HepG2 (cell line): Measurements from ENCODE around the gene BHLHE23. TPM values are rescaled to one million over a fixed set of nuclear protein-coding genes. Genes with fewer than 3 reads are reported as not detected.
A peak's percentile ranks its signal among the peaks of the same experiment; 100 is the strongest.

ENCODE experiments used
- AGO1 ChIP-seq: fragments of 200-400 bp; formaldehyde crosslinking; IDR thresholded peaks from 2 replicates; pipeline ENCODE4 v1.6.1; 2017; ENCODE audit warnings: mild to moderate bottlenecking, low read depth, low read length, moderate library complexity; ENCODE audit not compliant: poor library complexity, severe bottlenecking
- AGO2 ChIP-seq: fragments of 200-400 bp; formaldehyde crosslinking; optimal IDR thresholded peaks from 2 replicates; pipeline ENCODE3; 2017; ENCODE audit warnings: mild to moderate bottlenecking, low read depth, low read length, moderate library complexity
- ATF6 ChIP-seq: sonication (generic); formaldehyde crosslinking; conservative IDR thresholded peaks from 2 replicates; pipeline ENCODE4 v1.4.0; 2020; ENCODE audit warnings: missing genetic modification reagents
- GLMP ChIP-seq: sonication (generic); formaldehyde crosslinking; IDR thresholded peaks from 2 replicates; pipeline ENCODE4 v1.9.0; 2021; ENCODE audit warnings: missing genetic modification reagents, mild to moderate bottlenecking, borderline replicate concordance
- HMGXB4 ChIP-seq, 2 experiments: sonication (generic) in 1 of 2; formaldehyde crosslinking in 1 of 2; IDR thresholded peaks; 2 replicates each; pipeline versions ENCODE4 v1.4.0 to v1.6.1; 2018 to 2020; ENCODE audit warnings: missing genetic modification reagents in 2 of 2, borderline replicate concordance in 1 of 2, low read depth in 1 of 2, mild to moderate bottlenecking in 1 of 2, missing biosample characterization in 1 of 2
- MTA1 ChIP-seq: sonication (generic); formaldehyde crosslinking; IDR thresholded peaks from 2 replicates; pipeline ENCODE4 v1.4.0; 2020; ENCODE audit warnings: missing genetic modification reagents, mild to moderate bottlenecking, borderline replicate concordance
- MTA3 ChIP-seq: sonication (generic); formaldehyde crosslinking; IDR thresholded peaks from 2 replicates; pipeline ENCODE4 v1.4.0; 2020; ENCODE audit warnings: missing genetic modification reagents
- NFKBIZ ChIP-seq: IDR thresholded peaks from 2 replicates; pipeline ENCODE4 v1.6.1; 2018; ENCODE audit warnings: missing genetic modification reagents, missing compliant biosample characterization
- RFX3 ChIP-seq: IDR thresholded peaks from 2 replicates; pipeline ENCODE4 v1.6.1; 2016; ENCODE audit warnings: missing biosample characterization, missing genetic modification reagents
- ZNF512B ChIP-seq: sonication (generic); formaldehyde crosslinking; IDR thresholded peaks from 2 replicates; pipeline ENCODE4 v1.5.1; 2020; ENCODE audit warnings: missing genetic modification reagents, mild to moderate bottlenecking, borderline replicate concordance
- ZNF691 ChIP-seq: sonication (generic); formaldehyde crosslinking; IDR thresholded peaks from 2 replicates; pipeline ENCODE4 v1.4.0; 2020; ENCODE audit warnings: missing genetic modification reagents, low read depth, mild to moderate bottlenecking, borderline replicate concordance
- ZNF816 ChIP-seq: sonication (generic); formaldehyde crosslinking; IDR thresholded peaks from 2 replicates; pipeline ENCODE4 v1.8.0; 2022; ENCODE audit warnings: missing genetic modification reagents, mild to moderate bottlenecking, borderline replicate concordance
- ZNF839 ChIP-seq: sonication (generic); formaldehyde crosslinking; IDR thresholded peaks from 2 replicates; pipeline ENCODE4 v1.4.0; 2020; ENCODE audit warnings: missing genetic modification reagents, mild to moderate bottlenecking, borderline replicate concordance
- ZSCAN12 ChIP-seq: sonication (generic); formaldehyde crosslinking; IDR thresholded peaks from 2 replicates; pipeline ENCODE4 v1.9.0; 2021; ENCODE audit warnings: mild to moderate bottlenecking, missing genetic modification reagents
- ZSCAN29 ChIP-seq: sonication (generic); formaldehyde crosslinking; conservative IDR thresholded peaks from 2 replicates; pipeline ENCODE4 v1.4.0; 2020; ENCODE audit warnings: mild to moderate bottlenecking, missing genetic modification reagents
- polyA plus RNA-seq, 8 experiments: library from polyadenylated mRNA; depleted of rRNA in 3 of 8; stranded (reverse) in 7 of 8; unstranded in 1 of 8; fragments of >200 nt; fragmentation: Illumina TruSeq in 4 of 8; extraction: Trizol in 4 of 8; gene quantifications; 2 replicates each; pipeline versions ENCODE4 v1.2.1 to v1.2.3, GENCODE V29; 2011 to 2016; ENCODE audit warnings: low read depth in 4 of 8, missing spikeins in 1 of 8, mixed read lengths in 1 of 8; ENCODE audit not compliant: insufficient read depth in 1 of 8
- total RNA-seq, 5 experiments: library from RNA; depleted of rRNA; stranded (reverse); fragments of >200 nt; fragmentation: Illumina TruSeq; extraction: Trizol; gene quantifications; 2 replicates each; pipeline ENCODE4 v1.2.3, GENCODE V29; 2016; ENCODE audit warnings: low read depth in 1 of 5

BHLHE23 gene
- total and polyA plus RNA-seq, 2 of the 13 experiments (the other 11 are each of a cell fraction or from before 2014, with no cell fraction given), result not detected

- no peak for TF ChIP-seq GLMP
- no peak for TF ChIP-seq MTA1 (CRISPR knock-in tag)
- no peak for TF ChIP-seq ZSCAN29 (CRISPR knock-in tag)
- no peak for TF ChIP-seq ZNF512B
- 0 out of 4 replicates have a peak, but pooled peaks of 1 of the 2 experiments have one; percentile 33 for TF ChIP-seq HMGXB4 (CRISPR knock-in tag; IDR thresholded peaks at IDR 0.05; ENCODE audit: borderline replicate concordance in 1 of 2, low read depth in 1 of 2)
- 0 out of 2 replicates have a peak, but pooled peaks have one; percentile 24 for TF ChIP-seq ZNF691 (CRISPR knock-in tag)
- TF ChIP-seq ZNF839 (CRISPR knock-in tag), result peak; percentile 1; the same call in 1 of the 2 replicates
- TF ChIP-seq ZNF816 (CRISPR knock-in tag), result peak; percentile 77; the same call in 1 of the 2 replicates
- no peak for TF ChIP-seq RFX3
- TF ChIP-seq NFKBIZ (CRISPR knock-in tag), result no peak
- no peak for TF ChIP-seq ATF6 (CRISPR knock-in tag)
- no peak for TF ChIP-seq MTA3 (CRISPR knock-in tag)
- peak; percentile 96 for TF ChIP-seq AGO1
- TF ChIP-seq ZSCAN12, result no peak
- peak; percentile 62 for TF ChIP-seq AGO2
Observed at GRCh38 chr20:62969179-62969760, 37.5 kb downstream of the BHLHE23 start (continued).
